Stimulated activated naive CD8-positive, alpha-beta T cell treated with anti-CD3 and anti-CD28 coated beads, Interleukin-15, Interleukin-2, amounts not matched to agents 100 ng/mL and 50 ng/mL, for 24 hours (primary cell): ENCODE data around the gene RBKS.

Source experiments
- H3K27ac Mint-ChIP-seq: one replicate; pipeline ENCODE4 v1.8.0; 2021; ENCODE audit warnings: mild to moderate bottlenecking, mixed read lengths
- H3K27me3 Mint-ChIP-seq: one replicate; pipeline ENCODE4 v1.8.0; 2021; ENCODE audit warnings: mixed read lengths
- H3K36me3 Mint-ChIP-seq: one replicate; pipeline ENCODE4 v1.8.0; 2021; ENCODE audit warnings: low read depth, mixed read lengths
- H3K4me1 Mint-ChIP-seq: one replicate; pipeline ENCODE4 v1.8.0; 2021; ENCODE audit warnings: low read depth, mixed read lengths
- H3K4me3 Mint-ChIP-seq: one replicate; pipeline ENCODE4 v1.8.0; 2021; ENCODE audit warnings: mild to moderate bottlenecking, mixed read lengths
- H3K9me3 Mint-ChIP-seq: one replicate; pipeline ENCODE4 v1.8.0; 2021; ENCODE audit warnings: mixed read lengths

The RBKS gene

DNA sequence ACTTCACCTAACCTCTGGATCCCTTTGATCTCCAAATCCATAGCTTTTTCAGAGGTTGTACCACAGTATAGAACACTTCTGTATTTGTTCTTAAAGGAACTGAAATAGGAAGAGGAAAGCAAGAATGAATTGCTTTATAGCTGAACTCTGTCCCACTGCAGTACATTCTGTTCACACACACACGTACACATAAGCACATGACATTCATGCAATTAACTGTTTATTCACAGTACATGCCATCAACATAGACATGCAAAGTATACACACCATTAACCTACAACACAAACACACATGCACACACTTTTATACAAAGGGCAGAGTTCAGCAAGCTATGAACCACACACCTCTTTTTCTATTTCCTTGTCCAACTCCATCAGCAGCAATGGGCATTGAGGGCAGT is 75.4 kb downstream of the RBKS start:
- no peaks in the 10 kb centered on the region for H3K27me3 Mint-ChIP-seq
- H3K4me1 Mint-ChIP-seq, result no peaks in the 10 kb centered on the region
- H3K4me3 Mint-ChIP-seq, result no peak overlapping the region
- H3K27ac Mint-ChIP-seq, result no peak overlapping the region
- no peaks in the 10 kb centered on the region for H3K36me3 Mint-ChIP-seq
- no peaks in the 10 kb centered on the region for H3K9me3 Mint-ChIP-seq

DNA sequence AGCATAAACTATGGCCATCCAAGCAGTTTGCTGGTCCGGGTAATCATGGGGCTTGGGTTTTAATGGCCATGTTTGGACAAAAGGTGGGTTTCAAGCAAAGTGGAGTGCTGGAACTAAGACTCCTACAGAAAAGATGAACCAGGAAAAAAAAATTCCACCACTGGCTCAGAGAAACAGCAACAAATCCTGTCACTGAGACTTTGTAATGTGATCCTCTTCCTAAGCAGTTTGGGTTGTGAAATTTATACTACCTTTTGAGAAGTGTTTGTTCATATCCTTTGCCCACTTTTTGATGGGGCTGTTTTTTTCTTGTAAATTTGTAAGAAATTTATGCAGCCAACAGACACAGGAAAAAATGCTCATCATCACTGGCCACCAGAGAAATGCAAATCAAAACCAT is 78.4 kb downstream of the RBKS start:
- no peak overlapping the region for H3K27ac Mint-ChIP-seq
- no peaks in the 10 kb centered on the region for H3K36me3 Mint-ChIP-seq
- no peaks in the 10 kb centered on the region for H3K27me3 Mint-ChIP-seq
- H3K4me1 Mint-ChIP-seq, result no peaks in the 10 kb centered on the region
- no peaks in the 10 kb centered on the region for H3K9me3 Mint-ChIP-seq
- H3K4me3 Mint-ChIP-seq, result no peak overlapping the region

DNA sequence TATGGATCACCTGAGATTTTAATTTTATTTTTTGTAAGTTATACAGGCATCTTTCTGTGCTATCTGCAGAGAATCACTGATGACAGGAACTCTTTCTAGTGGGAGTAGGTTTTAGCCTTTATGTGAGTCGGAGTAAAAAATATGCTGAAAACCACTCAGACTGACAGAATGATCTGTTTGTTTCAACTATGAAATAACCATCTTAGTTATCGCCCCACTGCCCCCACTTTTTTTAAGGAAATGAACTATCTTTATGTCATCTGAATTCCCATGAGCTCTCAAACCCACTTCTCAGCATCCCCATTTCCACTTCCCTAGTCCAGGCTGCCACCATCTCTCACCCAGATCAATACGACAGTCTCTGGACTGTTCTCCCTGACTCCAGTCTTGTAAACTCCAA is 79.7 kb downstream of the RBKS start:
- H3K27ac Mint-ChIP-seq, result no peak overlapping the region
- H3K36me3 Mint-ChIP-seq, result no peaks in the 10 kb centered on the region
- no peak overlapping the region for H3K4me3 Mint-ChIP-seq
- H3K9me3 Mint-ChIP-seq, result no peaks in the 10 kb centered on the region
- H3K27me3 Mint-ChIP-seq, result no peaks in the 10 kb centered on the region
- no peaks in the 10 kb centered on the region for H3K4me1 Mint-ChIP-seq

DNA sequence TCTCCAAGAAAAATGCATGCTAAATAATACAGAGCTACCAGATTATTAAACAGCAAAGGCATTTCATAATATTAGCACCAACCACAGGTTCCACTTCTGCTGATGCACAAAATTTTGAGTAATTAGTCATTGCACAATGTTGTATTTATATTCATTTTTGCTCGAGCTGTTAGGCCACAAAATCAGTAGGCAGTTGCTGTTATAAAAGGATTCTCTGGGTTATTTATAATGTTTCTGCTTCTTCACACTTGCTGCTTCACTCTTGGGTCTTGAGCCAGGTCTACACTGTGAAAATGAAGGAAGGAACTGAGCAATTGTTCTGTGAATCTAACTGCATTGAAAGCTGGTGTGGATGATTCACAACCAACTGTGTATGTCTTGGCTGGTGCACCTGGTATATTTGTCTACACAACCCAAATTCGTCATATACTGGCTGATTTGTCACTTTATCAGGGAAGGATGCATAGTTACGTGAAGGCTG is 80.4 kb downstream of the RBKS start:
- Mint-ChIP-seq H3K9me3 (no peaks in the 10 kb centered on the region), H3K4me3 (no peak overlapping the region), H3K36me3 (no peaks in the 10 kb centered on the region), H3K27me3 (no peaks in the 10 kb centered on the region), H3K4me1 (no peaks in the 10 kb centered on the region), H3K27ac (no peak overlapping the region)

DNA sequence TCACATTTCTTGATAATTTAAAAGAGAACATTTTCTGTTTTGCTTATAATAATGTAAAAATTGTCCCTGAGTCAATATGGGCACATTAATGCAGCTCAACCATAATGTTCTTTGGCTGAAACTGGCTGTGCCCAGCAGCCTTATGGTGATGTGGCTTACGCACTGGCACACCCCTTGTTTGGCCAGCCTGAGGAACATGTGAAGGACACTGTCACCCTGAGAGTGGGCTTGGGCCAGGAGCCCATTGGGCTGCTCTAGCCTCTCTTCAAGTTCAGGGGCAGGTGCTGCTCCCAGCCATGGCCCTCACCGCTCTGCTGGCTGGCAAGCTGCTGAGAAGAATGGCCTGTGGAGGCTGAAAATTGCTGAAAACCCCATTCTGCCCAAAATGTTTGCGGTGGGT is 81.2 kb downstream of the RBKS start:
- no peak overlapping the region for H3K27ac Mint-ChIP-seq
- H3K36me3 Mint-ChIP-seq, result no peaks in the 10 kb centered on the region
- H3K9me3 Mint-ChIP-seq, result no peaks in the 10 kb centered on the region
- no peak overlapping the region for H3K4me3 Mint-ChIP-seq
- no peaks in the 10 kb centered on the region for H3K27me3 Mint-ChIP-seq
- H3K4me1 Mint-ChIP-seq, result no peaks in the 10 kb centered on the region

DNA sequence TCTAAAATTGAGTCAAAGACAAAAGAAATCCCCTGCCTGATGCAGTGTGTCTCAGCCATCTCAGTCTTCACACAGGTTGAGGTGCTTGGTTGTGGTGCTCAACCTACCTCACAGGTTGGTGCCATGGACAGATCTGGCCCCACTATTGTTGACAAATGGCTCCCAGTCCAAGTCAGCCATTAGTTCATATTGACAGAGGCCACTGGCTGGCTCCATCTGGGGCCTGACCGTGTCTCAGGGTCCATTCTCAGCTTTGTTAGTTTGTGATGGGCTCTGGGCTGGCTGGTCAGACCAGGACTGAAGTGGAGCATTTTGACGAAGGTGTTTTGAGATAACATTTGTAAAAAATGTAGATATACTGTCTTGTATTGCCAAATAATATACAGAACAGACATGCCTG is 81.8 kb downstream of the RBKS start:
- Mint-ChIP-seq H3K4me1 (no peaks in the 10 kb centered on the region), H3K4me3 (no peak overlapping the region), H3K27ac (no peak overlapping the region), H3K27me3 (no peaks in the 10 kb centered on the region), H3K9me3 (no peaks in the 10 kb centered on the region), H3K36me3 (no peaks in the 10 kb centered on the region)

DNA sequence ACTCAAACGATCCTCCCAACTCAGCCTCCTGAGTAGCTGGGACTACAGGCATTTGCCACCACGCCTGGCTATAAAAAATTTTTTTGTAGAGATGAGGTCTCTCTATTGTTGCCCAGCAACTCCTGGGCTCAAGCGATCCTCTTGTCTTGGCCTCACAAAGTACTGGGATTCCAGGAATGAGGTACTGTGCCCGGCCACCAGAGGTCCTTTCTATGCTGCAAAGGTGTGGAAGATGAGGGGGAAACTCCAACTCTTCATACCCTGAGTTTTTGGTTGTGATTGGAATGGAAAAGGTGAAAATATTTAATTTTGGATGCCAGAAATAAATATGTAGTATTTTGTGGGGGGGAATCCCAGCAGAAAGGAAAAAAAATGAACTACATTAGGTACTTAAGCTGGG is 82.7 kb downstream of the RBKS start:
- no peaks in the 10 kb centered on the region for H3K9me3 Mint-ChIP-seq
- no peak overlapping the region for H3K27ac Mint-ChIP-seq
- H3K27me3 Mint-ChIP-seq, result no peaks in the 10 kb centered on the region
- no peaks in the 10 kb centered on the region for H3K36me3 Mint-ChIP-seq
- no peaks in the 10 kb centered on the region for H3K4me1 Mint-ChIP-seq
- no peak overlapping the region for H3K4me3 Mint-ChIP-seq

DNA sequence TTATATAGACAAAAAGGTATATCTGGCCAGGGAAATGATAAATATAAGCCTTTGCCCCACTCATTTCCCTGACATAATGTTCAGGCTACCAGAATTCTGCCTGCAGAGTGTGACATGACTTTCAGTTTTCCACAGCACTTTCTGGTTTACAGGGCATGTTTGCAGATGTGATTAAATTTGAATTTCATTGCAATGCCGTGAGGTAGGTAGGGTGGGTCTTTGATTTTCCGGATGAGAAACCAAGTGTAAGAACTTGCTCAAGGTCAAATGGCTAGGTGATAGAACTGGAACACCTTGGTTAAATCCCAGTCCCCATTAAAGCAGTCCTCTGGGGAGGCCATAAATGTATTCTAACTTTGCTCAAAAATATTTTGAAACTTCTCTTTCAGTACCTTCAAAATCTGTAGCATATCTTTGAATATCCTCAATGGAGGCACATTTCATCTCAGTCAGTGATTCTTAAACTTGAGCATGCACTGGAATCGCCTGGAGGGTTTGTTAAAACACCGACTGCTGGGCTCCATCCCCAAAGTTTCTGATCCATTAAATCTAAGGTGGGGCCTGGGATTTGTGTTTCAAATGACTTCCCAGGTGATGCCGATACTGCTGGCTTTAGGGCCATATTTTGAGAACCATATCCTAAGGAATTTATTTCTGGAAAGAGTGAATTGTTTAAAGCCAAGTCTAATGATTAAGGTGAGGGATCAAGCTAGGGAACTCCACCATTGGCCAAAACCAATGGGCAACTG is 83.7 kb downstream of the RBKS start:
- no peaks in the 10 kb centered on the region for H3K27me3 Mint-ChIP-seq
- H3K9me3 Mint-ChIP-seq, result no peaks in the 10 kb centered on the region
- H3K4me3 Mint-ChIP-seq, result no peak overlapping the region
- no peaks in the 10 kb centered on the region for H3K4me1 Mint-ChIP-seq
- H3K27ac Mint-ChIP-seq, result no peak overlapping the region
- no peaks in the 10 kb centered on the region for H3K36me3 Mint-ChIP-seq

DNA sequence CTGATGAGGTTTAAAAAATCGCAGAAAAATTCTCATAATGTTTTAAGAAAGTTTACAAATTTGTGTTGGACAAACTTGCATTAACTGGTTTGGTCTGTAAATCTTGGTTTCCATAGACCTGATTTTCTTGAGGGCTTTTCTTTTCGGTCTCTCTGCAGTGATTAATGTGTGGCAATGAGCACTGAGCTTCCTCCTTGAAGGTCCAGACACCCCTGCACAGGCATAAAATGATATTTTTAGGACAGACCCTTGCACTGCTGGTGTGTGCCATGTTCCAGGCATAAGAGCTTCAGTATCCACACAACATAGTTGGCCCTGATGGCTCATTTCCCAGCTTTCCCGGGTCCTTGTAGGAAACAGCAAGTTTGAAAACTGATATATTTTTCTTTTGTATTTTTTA is 85.0 kb downstream of the RBKS start:
- Mint-ChIP-seq H3K36me3 (no peaks in the 10 kb centered on the region), H3K27ac (no peak overlapping the region), H3K4me3 (no peak overlapping the region), H3K27me3 (no peaks in the 10 kb centered on the region), H3K9me3 (no peaks in the 10 kb centered on the region), H3K4me1 (no peaks in the 10 kb centered on the region)

DNA sequence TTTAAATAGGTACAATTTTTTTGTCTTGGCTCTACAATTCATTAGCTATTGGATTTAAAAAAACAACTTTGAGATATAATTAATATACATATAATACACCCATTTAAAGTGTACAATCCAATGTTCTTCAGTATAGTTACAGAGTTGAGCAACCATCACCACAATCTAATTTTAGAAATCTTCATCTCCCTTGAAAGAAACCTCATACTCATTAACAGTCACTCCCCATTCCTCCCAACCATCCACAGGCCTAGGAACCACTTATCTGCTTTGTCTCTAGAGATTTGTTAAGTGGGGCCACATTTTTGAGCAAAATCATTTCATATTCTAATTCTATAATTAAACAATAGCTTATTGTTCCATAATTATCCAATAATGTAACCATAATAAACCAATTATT is 86.0 kb downstream of the RBKS start:
- Mint-ChIP-seq H3K36me3 (no peaks in the 10 kb centered on the region), H3K4me3 (no peak overlapping the region), H3K9me3 (no peaks in the 10 kb centered on the region), H3K27ac (no peak overlapping the region), H3K4me1 (no peaks in the 10 kb centered on the region), H3K27me3 (no peaks in the 10 kb centered on the region)

DNA sequence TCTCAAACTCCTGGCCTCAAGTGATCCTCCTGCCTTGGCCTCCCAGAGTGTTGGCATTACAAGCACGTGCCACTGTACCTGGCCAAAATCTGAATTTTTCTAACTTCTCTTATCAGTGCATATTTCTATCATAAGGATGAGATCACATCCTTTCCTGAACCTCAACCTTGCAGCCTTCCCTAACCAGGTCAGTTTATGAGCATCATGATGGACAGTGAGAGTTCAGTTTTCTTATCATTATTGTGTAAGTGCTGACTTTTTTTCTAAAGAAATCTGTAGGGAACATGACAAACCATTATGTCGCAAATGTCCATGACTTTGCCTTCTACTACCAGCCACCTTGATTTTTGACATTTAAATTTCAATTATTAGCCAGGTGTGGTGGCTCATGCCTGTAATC is 87.1 kb downstream of the RBKS start:
- H3K27me3 Mint-ChIP-seq, result no peaks in the 10 kb centered on the region
- no peak overlapping the region for H3K4me3 Mint-ChIP-seq
- no peaks in the 10 kb centered on the region for H3K4me1 Mint-ChIP-seq
- H3K9me3 Mint-ChIP-seq, result no peaks in the 10 kb centered on the region
- H3K36me3 Mint-ChIP-seq, result no peaks in the 10 kb centered on the region
- no peak overlapping the region for H3K27ac Mint-ChIP-seq

DNA sequence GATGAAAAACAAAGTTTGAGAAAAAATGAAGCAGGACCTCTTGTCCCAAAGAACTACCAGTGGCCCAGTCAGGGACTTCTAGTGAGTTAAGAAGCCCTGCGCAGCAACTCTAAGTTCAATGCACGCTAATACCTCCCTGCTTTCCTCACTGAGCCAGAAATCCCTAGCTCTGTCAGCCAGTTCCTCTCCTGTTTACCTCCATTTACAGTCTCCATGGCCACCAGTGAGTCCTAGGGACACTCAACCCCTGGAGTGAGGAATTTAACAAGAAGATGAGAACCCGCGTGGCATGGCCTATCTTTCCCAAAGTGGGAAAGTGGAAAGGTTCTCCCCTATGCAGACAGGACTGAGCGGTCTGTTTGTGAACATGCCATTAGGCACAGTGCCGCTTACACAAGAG is 87.6 kb downstream of the RBKS start:
- no peaks in the 10 kb centered on the region for H3K27me3 Mint-ChIP-seq
- H3K4me1 Mint-ChIP-seq, result no peaks in the 10 kb centered on the region
- no peaks in the 10 kb centered on the region for H3K36me3 Mint-ChIP-seq
- no peaks in the 10 kb centered on the region for H3K9me3 Mint-ChIP-seq
- no peak overlapping the region for H3K4me3 Mint-ChIP-seq
- H3K27ac Mint-ChIP-seq, result no peak overlapping the region

DNA sequence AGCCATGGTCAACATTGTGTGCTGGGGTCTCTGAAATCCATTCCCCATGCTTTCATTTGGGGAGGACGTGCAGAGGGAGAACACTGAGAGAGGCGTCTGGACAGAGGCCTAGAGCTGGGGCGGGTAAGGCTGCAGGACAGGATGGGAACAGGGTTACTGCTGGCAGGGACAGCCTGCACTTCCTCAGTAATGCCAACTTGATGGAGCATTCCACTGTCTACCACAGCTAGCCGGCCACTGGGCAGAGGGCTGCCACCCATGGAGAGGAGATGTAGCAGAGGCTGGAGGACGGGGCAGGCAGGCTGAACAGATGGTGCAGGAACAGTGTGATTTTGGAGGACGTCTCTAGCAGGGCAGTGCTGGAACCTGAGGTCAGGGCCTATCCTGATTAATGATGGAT is 89.3 kb downstream of the RBKS start:
- no peak overlapping the region for H3K4me3 Mint-ChIP-seq
- no peaks in the 10 kb centered on the region for H3K36me3 Mint-ChIP-seq
- no peak overlapping the region for H3K27ac Mint-ChIP-seq
- H3K4me1 Mint-ChIP-seq, result no peaks in the 10 kb centered on the region
- no peaks in the 10 kb centered on the region for H3K9me3 Mint-ChIP-seq
- no peaks in the 10 kb centered on the region for H3K27me3 Mint-ChIP-seq

DNA sequence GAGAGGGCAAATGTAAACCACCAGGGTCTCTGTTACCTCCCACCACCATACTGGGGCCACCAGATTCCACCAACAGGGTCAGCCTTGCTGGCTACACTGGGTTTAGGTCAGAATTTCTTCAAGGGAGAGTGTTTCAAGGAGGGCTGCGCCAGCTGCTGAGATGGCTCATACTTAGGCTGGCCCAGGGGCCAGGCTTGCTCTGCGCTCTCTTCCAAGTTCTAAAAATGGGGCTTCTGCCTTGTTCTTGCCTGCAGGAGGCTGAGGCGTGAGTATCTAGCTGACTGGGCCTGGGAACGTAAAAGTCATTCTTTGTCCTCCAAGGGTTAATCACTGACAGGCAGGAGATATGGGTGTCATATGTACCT is 90.6 kb downstream of the RBKS start:
- no peaks in the 10 kb centered on the region for H3K27me3 Mint-ChIP-seq
- H3K36me3 Mint-ChIP-seq, result no peaks in the 10 kb centered on the region
- H3K4me3 Mint-ChIP-seq, result no peak overlapping the region
- H3K9me3 Mint-ChIP-seq, result no peaks in the 10 kb centered on the region
- no peak overlapping the region for H3K27ac Mint-ChIP-seq
- H3K4me1 Mint-ChIP-seq, result no peaks in the 10 kb centered on the region

DNA sequence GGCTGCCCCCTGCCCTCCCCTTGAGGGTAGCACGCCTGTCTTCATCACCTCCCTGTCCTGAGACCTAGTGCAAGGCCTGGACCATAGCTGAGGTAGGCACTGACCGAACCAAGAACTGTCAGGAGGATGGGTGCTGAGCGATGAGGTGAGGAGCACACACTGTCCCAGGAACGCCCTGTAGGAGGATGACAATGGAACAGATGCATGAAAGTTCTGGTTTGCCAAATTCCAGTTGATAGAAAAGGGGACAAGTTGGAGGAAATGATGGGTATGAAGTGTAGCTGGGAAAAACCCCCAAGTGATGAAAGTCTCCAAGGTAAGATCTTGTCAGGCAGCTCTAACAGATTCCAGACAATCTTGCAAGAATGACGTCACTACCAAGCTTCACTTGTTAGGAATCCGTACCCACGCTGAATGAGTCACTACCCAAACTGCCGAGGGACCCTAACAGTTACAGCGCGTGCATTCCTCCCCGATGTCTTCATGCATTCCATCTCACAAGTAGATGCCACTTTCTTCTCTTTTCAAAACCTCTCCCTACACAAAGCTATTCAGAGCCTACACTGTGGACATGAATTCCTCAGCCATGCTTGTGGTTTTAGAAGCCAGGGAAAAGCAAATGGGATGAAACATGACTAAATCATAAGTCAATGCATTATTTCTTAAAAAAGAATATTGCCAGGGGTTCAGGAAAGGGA is 91.1 kb downstream of the RBKS start:
- Mint-ChIP-seq H3K4me1 (no peaks in the 10 kb centered on the region), H3K27ac (no peak overlapping the region)

DNA sequence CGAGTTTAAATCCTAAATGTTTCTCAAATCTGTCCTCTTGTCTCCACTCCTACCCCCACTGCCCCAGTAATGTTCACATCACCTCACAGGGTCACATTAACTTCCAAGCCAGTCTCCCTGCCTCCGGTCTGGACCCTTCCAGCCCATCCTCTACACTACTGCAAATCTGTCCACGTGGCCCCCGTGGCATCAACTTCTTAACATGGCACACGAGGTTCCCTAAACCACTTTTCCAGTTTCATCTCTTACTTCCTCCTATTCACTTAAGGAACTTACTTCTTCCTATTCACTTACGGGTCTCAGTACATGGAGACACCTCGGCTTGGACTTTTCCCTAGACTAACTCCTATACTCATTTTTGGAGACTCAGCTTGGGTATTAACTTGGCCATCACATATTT is 91.7 kb downstream of the RBKS start:
- Mint-ChIP-seq H3K27ac (no peak overlapping the region), H3K27me3 (no peaks in the 10 kb centered on the region), H3K9me3 (no peaks in the 10 kb centered on the region), H3K36me3 (no peaks in the 10 kb centered on the region), H3K4me1 (no peaks in the 10 kb centered on the region), H3K4me3 (no peak overlapping the region)

More for the DNA sequence above, 91.1 kb downstream of the RBKS start:
- Mint-ChIP-seq H3K27me3 (no peaks in the 10 kb centered on the region), H3K4me3 (no peak overlapping the region), H3K36me3 (no peaks in the 10 kb centered on the region), H3K9me3 (no peaks in the 10 kb centered on the region)
